HepG2 (cell line): ENCODE results near the gene SPESP1. TPM values are rescaled to one million over a fixed set of nuclear protein-coding genes. Genes with fewer than 3 reads are reported as not detected.

ENCODE experiments used
- ATAC-seq: fragments of 200-7000 bp; cut with Tn5 transposase; 3 replicates; pipeline ENCODE4 v1.9.1; 2020; ENCODE audit warnings: mild to moderate bottlenecking, moderate library complexity
- BruUV-seq: library from RNA; stranded (reverse); fragments of 400-500 nt; replicated peaks from 2 replicates; lab custom pipeline; 2021; lab: Mats Ljungman, UMichigan
- CTCF ChIA-PET: fragments of 300-600 bp; formaldehyde crosslinking; extraction: SDS; loops from one replicate; lab custom pipeline; 2021; ENCODE audit warnings: low total read pairs, inconsistent platforms, low intra/inter-chr PET ratio; lab: Yijun Ruan, JAX
- POLR2A ChIA-PET: fragments of 350-600 bp; sonication (Branson Sonifier 250); formaldehyde crosslinking; loops from one replicate; lab custom pipeline; 2020; ENCODE audit warnings: antibody characterized with exemption, inconsistent platforms; lab: Yijun Ruan, JAX
- DNase-seq: peaks from one replicate; pipeline ENCODE4 v3.0.0-alpha.2; 2015; ENCODE audit warnings: low spot score
- FAIRE-seq: peaks from 3 replicates; lab custom pipeline; 2011; peaks lifted over from hg19 to GRCh38; lab: Jason Lieb, UNC
- H2AFZ ChIP-seq: one replicate; pipeline ENCODE4 v1.6.1; 2011; ENCODE audit warnings: low read length, inconsistent platforms
- H3K27ac ChIP-seq: fragments of 300-600 bp; 3 replicates; pipeline ENCODE4 v1.8.0; 2011; ENCODE audit warnings: mixed run types, mild to moderate bottlenecking, mixed read lengths, low read length, inconsistent platforms; ENCODE audit not compliant: insufficient read depth; ENCODE audit errors: extremely low read length
- H3K27me3 ChIP-seq, 2 experiments: fragments of 200-600 bp in 1 of 2; 2 replicates in 1 of 2; 3 replicates in 1 of 2; pipeline versions ENCODE4 v1.6.0 to v1.8.0; 2011; ENCODE audit warnings: low read length in 2 of 2, mild to moderate bottlenecking in 2 of 2, moderate library complexity in 2 of 2, inconsistent platforms in 1 of 2; ENCODE audit not compliant: insufficient read depth in 2 of 2, control insufficient read depth in 1 of 2
- H3K36me3 ChIP-seq, 2 experiments: fragments of 200-600 bp in 1 of 2; replicated peaks in 1 of 2; 2 replicates in 1 of 2; 3 replicates in 1 of 2; pipeline versions ENCODE4 v1.5.1 to v1.8.0; 2011; ENCODE audit warnings: low read length in 2 of 2, inconsistent platforms in 1 of 2; ENCODE audit not compliant: insufficient read depth in 2 of 2, control insufficient read depth in 1 of 2
- H3K4me1 ChIP-seq: 2 replicates; pipeline ENCODE4 v1.5.1; 2012; ENCODE audit warnings: low read length, inconsistent platforms; ENCODE audit not compliant: insufficient read depth
- H3K4me2 ChIP-seq: 2 replicates; pipeline ENCODE4 v1.6.0; 2011; ENCODE audit warnings: low read depth, low read length, inconsistent platforms
- H3K4me3 ChIP-seq, 3 experiments: fragments of 200-600 bp in 1 of 3; sonication (generic), shearing (Covaris generic) in 1 of 3; replicated peaks in 1 of 3; 2 replicates each; pipeline ENCODE4 v1.5.1; 2011 to 2016; ENCODE audit warnings: low read length in 3 of 3, inconsistent platforms in 2 of 3, low read depth in 2 of 3, mild to moderate bottlenecking in 2 of 3, control low read depth in 1 of 3, mixed read lengths in 1 of 3; ENCODE audit not compliant: insufficient read depth in 1 of 3
- H3K79me2 ChIP-seq: one replicate; pipeline ENCODE4 v1.6.1; 2011; ENCODE audit warnings: low read length, inconsistent platforms; ENCODE audit not compliant: insufficient read depth
- H3K9ac ChIP-seq: 2 replicates; pipeline ENCODE4 v1.6.0; 2011; ENCODE audit warnings: mild to moderate bottlenecking, low read depth, low read length, inconsistent platforms; ENCODE audit not compliant: insufficient read depth
- H3K9me3 ChIP-seq: 2 replicates; pipeline ENCODE4 v1.5.1; 2012; ENCODE audit warnings: mild to moderate bottlenecking, low read length
- H4K20me1 ChIP-seq: 2 replicates; pipeline ENCODE4 v1.6.0; 2011; ENCODE audit warnings: inconsistent platforms, mild to moderate bottlenecking, low read length, moderate library complexity; ENCODE audit not compliant: insufficient read depth
- FOXO4 ChIP-seq: sonication (generic); formaldehyde crosslinking; conservative IDR thresholded peaks from 2 replicates; pipeline ENCODE4 v1.8.1; 2023; ENCODE audit warnings: missing genetic modification reagents
- MED1 ChIP-seq: sonication (generic); formaldehyde crosslinking; IDR thresholded peaks from 2 replicates; pipeline ENCODE4 v1.4.0; 2020; ENCODE audit warnings: missing genetic modification reagents
- MIER2 ChIP-seq: IDR thresholded peaks from 2 replicates; pipeline ENCODE4 v1.6.1; 2016; ENCODE audit warnings: missing biosample characterization, missing genetic modification reagents
- NRL ChIP-seq: sonication (generic); formaldehyde crosslinking; IDR thresholded peaks from 2 replicates; pipeline ENCODE4 v1.5.0; 2020; ENCODE audit warnings: missing genetic modification reagents, mild to moderate bottlenecking, moderate library complexity, borderline replicate concordance
- RAD51 ChIP-seq: fragments of 450-650 bp; IDR thresholded peaks from 2 replicates; pipeline ENCODE4 v1.6.1; 2016; ENCODE audit warnings: borderline replicate concordance
- SRF ChIP-seq: IDR thresholded peaks from 2 replicates; pipeline ENCODE4 v1.6.1; 2011; ENCODE audit warnings: mild to moderate bottlenecking, low read depth, low read length, moderate library complexity
- TFE3 ChIP-seq: IDR thresholded peaks from 2 replicates; pipeline ENCODE4 v1.6.1; 2016
- TGIF2 ChIP-seq: IDR thresholded peaks from 2 replicates; pipeline ENCODE4 v1.6.1; 2016; ENCODE audit warnings: control low read depth, missing compliant biosample characterization
- USF2 ChIP-seq, 2 experiments: sonication (generic) in 1 of 2; formaldehyde crosslinking in 1 of 2; IDR thresholded peaks; 2 replicates each; pipeline versions ENCODE4 v1.5.1 to v1.6.1; 2011 to 2020; ENCODE audit warnings: borderline replicate concordance in 1 of 2, low read depth in 1 of 2, low read length in 1 of 2, mild to moderate bottlenecking in 1 of 2, missing genetic modification reagents in 1 of 2, moderate library complexity in 1 of 2
- ZFP37 ChIP-seq: sonication (generic); formaldehyde crosslinking; IDR thresholded peaks from 2 replicates; pipeline ENCODE4 v1.4.0; 2020; ENCODE audit warnings: missing genetic modification reagents, borderline replicate concordance
- ZNF264 ChIP-seq: sonication (generic); formaldehyde crosslinking; IDR thresholded peaks from 2 replicates; pipeline ENCODE4 v1.4.0; 2020; ENCODE audit warnings: missing genetic modification reagents
- ZNF280D ChIP-seq: sonication (generic); formaldehyde crosslinking; IDR thresholded peaks from 2 replicates; pipeline ENCODE4 v1.5.1; 2020; ENCODE audit warnings: mild to moderate bottlenecking, missing genetic modification reagents
- ZNF503 ChIP-seq: sonication (generic); formaldehyde crosslinking; IDR thresholded peaks from 2 replicates; pipeline ENCODE4 v1.4.0; 2020; ENCODE audit warnings: missing genetic modification reagents
- in situ Hi-C: cut with HindIII; loops from 2 replicates; pipeline ENCODE4 v1.10.0; 2017; ENCODE audit warnings: low pct_unique_long_range_greater_than_20kb; ENCODE audit not compliant: extremely low pct_ligation_motif_present
- intact Hi-C: fragments of 100-400 bp; cut with micrococcal nuclease; formaldehyde crosslinking; loops from one replicate; pipeline ENCODE4 v1.10.0; 2022; ENCODE audit not compliant: unreplicated experiment
- polyA plus RNA-seq, 8 experiments: library from polyadenylated mRNA; depleted of rRNA in 3 of 8; stranded (reverse) in 7 of 8; unstranded in 1 of 8; fragments of >200 nt; fragmentation: Illumina TruSeq in 4 of 8; extraction: Trizol in 4 of 8; gene quantifications; 2 replicates each; pipeline versions ENCODE4 v1.2.1 to v1.2.3, GENCODE V29; 2011 to 2016; ENCODE audit warnings: low read depth in 4 of 8, missing spikeins in 1 of 8, mixed read lengths in 1 of 8; ENCODE audit not compliant: insufficient read depth in 1 of 8
- total RNA-seq, 5 experiments: library from RNA; depleted of rRNA; stranded (reverse); fragments of >200 nt; fragmentation: Illumina TruSeq; extraction: Trizol; gene quantifications; 2 replicates each; pipeline ENCODE4 v1.2.3, GENCODE V29; 2016; ENCODE audit warnings: low read depth in 1 of 5

Gene SPESP1
- total and polyA plus RNA-seq, 2 of the 13 experiments (the other 11 are each of a cell fraction or from before 2014, with no cell fraction given) = not detected

- no peak overlapping the region for H3K4me3 ChIP-seq
- in situ Hi-C loops (no loop called here), intact Hi-C loops (no loop called here)
- DNase-seq (no peak), FAIRE-seq (no peak), ATAC-seq (no peak)
- no peak overlapping the region for H2AFZ ChIP-seq
- BruUV-seq = no TSS peak
- no peaks in the 10 kb centered on the region for H3K79me2 ChIP-seq
- ChIA-PET POLR2A (no interaction called here), CTCF (no interaction called here)
- TF ChIP-seq TFE3 (CRISPR knock-in tag) (no peak), SRF (no peak), ZNF503 (CRISPR knock-in tag) (no peak), MED1 (CRISPR knock-in tag) (no peak), FOXO4 (CRISPR knock-in tag) (no peak), RAD51 (no peak), ZNF280D (CRISPR knock-in tag) (no peak), NRL (CRISPR knock-in tag) (no peak), TGIF2 (no peak), MIER2 (CRISPR knock-in tag) (no peak), USF2 (IDR thresholded peaks at IDR 0.05; ENCODE audit: low read depth, low read length) (no peak), USF2 (CRISPR knock-in tag; IDR thresholded peaks at IDR 0.05; ENCODE audit: borderline replicate concordance) (no peak), ZFP37 (CRISPR knock-in tag) (no peak), ZNF264 (CRISPR knock-in tag) (no peak)
- no peak overlapping the region for H3K27ac ChIP-seq
- H3K4me1 ChIP-seq = peaks cover 15% of the 10 kb centered on the region
- no peaks in the 10 kb centered on the region for H4K20me1 ChIP-seq
- H3K36me3 ChIP-seq = no peaks in the 10 kb centered on the region
- H3K9me3 ChIP-seq = no peaks in the 10 kb centered on the region
- no peak overlapping the region for H3K9ac ChIP-seq
- H3K4me2 ChIP-seq = no peak overlapping the region
- peaks cover 0 to 6% of the 10 kb centered on the region in 2 experiments; a peak in 1 of 5 replicates for H3K27me3 ChIP-seq
Observed at GRCh38 chr15:68896178-68896577, 34.1 kb upstream of the SPESP1 start.
